Measurements from ENCODE around the gene EXD3. TPM values are rescaled to one million over a fixed set of nuclear protein-coding genes. Genes with fewer than 3 reads are reported as not detected.

The EXD3 gene
- total RNA-seq, 1 donor from 2014 or later, result 8.4 TPM

- no peaks in the 10 kb centered on the region for H3K27me3 ChIP-seq (ENCODE audit: control insufficient read depth in 3 of 3, insufficient read depth in 3 of 3, low read length in 3 of 3)
- H3K27ac ChIP-seq (ENCODE audit: low read depth, low read length), result no peak overlapping the region
- H3K9me3 ChIP-seq (ENCODE audit: control insufficient read depth in 3 of 3, low read length in 3 of 3), result no peaks in the 10 kb centered on the region
- peaks cover 3 to 19% (median 13%) of the 10 kb centered on the region in 3 donors for H3K36me3 ChIP-seq (ENCODE audit: control insufficient read depth in 3 of 3, insufficient read depth in 3 of 3, low read length in 3 of 3)
- H3K9ac ChIP-seq (ENCODE audit: low read depth in 1 of 3, low read length in 3 of 3), result peak overlapping the region in 2 of 3 donors; percentile 53 to 70
- H3K4me1 ChIP-seq (ENCODE audit: control insufficient read depth in 3 of 3, insufficient read depth in 3 of 3, low read length in 3 of 3), result peaks cover 6 to 32% (median 20%) of the 10 kb centered on the region in 3 donors
- peak overlapping the region; percentile 30 to 58 (median 58) for H3K4me3 ChIP-seq (ENCODE audit: low read length in 3 of 3)
Observed at GRCh38 chr9:137458194-137459151, 35.5 kb upstream of the EXD3 start.

- H3K27ac ChIP-seq (ENCODE audit: low read depth, low read length), result no peak overlapping the region
- no peaks in the 10 kb centered on the region for H3K27me3 ChIP-seq (ENCODE audit: control insufficient read depth in 3 of 3, insufficient read depth in 3 of 3, low read length in 3 of 3)
- no peaks in the 10 kb centered on the region for H3K9me3 ChIP-seq (ENCODE audit: control insufficient read depth in 3 of 3, low read length in 3 of 3)
- H3K4me3 ChIP-seq (ENCODE audit: low read length in 3 of 3), result no peak overlapping the region
- H3K36me3 ChIP-seq (ENCODE audit: control insufficient read depth in 3 of 3, insufficient read depth in 3 of 3, low read length in 3 of 3), result peaks cover 2 to 14% (median 11%) of the 10 kb centered on the region in 3 donors
- H3K4me1 ChIP-seq (ENCODE audit: control insufficient read depth in 3 of 3, insufficient read depth in 3 of 3, low read length in 3 of 3), result peaks cover 6 to 32% (median 20%) of the 10 kb centered on the region in 3 donors
- peak overlapping the region in 1 of 3 donors; percentile 70 for H3K9ac ChIP-seq (ENCODE audit: low read depth in 1 of 3, low read length in 3 of 3)
Observed at GRCh38 chr9:137457406-137458193, 34.6 kb upstream of the EXD3 start.

GRCh38 chr9:137456864-137457405 is 34.0 kb upstream of the EXD3 start:
- H3K4me1 ChIP-seq (ENCODE audit: control insufficient read depth in 3 of 3, insufficient read depth in 3 of 3, low read length in 3 of 3), result peaks cover 6 to 32% (median 20%) of the 10 kb centered on the region in 3 donors
- H3K9ac ChIP-seq (ENCODE audit: low read depth in 1 of 3, low read length in 3 of 3), result no peak overlapping the region
- no peak overlapping the region for H3K27ac ChIP-seq (ENCODE audit: low read depth, low read length)

GRCh38 chr9:137456061-137456863 is 33.3 kb upstream of the EXD3 start:
- Histone ChIP-seq H3K9me3 (ENCODE audit: control insufficient read depth in 3 of 3, low read length in 3 of 3) (no peaks in the 10 kb centered on the region), H3K4me3 (ENCODE audit: low read length in 3 of 3) (no peak overlapping the region), H3K4me1 (ENCODE audit: control insufficient read depth in 3 of 3, insufficient read depth in 3 of 3, low read length in 3 of 3) (peaks cover 6 to 32% (median 20%) of the 10 kb centered on the region in 3 donors), H3K27me3 (ENCODE audit: control insufficient read depth in 3 of 3, insufficient read depth in 3 of 3, low read length in 3 of 3) (no peaks in the 10 kb centered on the region), H3K9ac (ENCODE audit: low read depth in 1 of 3, low read length in 3 of 3) (no peak overlapping the region), H3K36me3 (ENCODE audit: control insufficient read depth in 3 of 3, insufficient read depth in 3 of 3, low read length in 3 of 3) (peaks cover 2 to 14% (median 11%) of the 10 kb centered on the region in 3 donors), H3K27ac (ENCODE audit: low read depth, low read length) (no peak overlapping the region)

More at GRCh38 chr9:137456864-137457405, 34.0 kb upstream of the EXD3 start:
- Histone ChIP-seq H3K27me3 (ENCODE audit: control insufficient read depth in 3 of 3, insufficient read depth in 3 of 3, low read length in 3 of 3) (no peaks in the 10 kb centered on the region), H3K4me3 (ENCODE audit: low read length in 3 of 3) (no peak overlapping the region), H3K9me3 (ENCODE audit: control insufficient read depth in 3 of 3, low read length in 3 of 3) (no peaks in the 10 kb centered on the region), H3K36me3 (ENCODE audit: control insufficient read depth in 3 of 3, insufficient read depth in 3 of 3, low read length in 3 of 3) (peaks cover 2 to 14% (median 11%) of the 10 kb centered on the region in 3 donors)

GRCh38 chr9:137455359-137455991 is 32.5 kb upstream of the EXD3 start:
- no peak overlapping the region for H3K4me3 ChIP-seq (ENCODE audit: low read length in 3 of 3)
- H3K27ac ChIP-seq (ENCODE audit: low read depth, low read length), result no peak overlapping the region
- no peaks in the 10 kb centered on the region for H3K9me3 ChIP-seq (ENCODE audit: control insufficient read depth in 3 of 3, low read length in 3 of 3)
- peaks cover 2 to 8% (median 7%) of the 10 kb centered on the region in 3 donors for H3K36me3 ChIP-seq (ENCODE audit: control insufficient read depth in 3 of 3, insufficient read depth in 3 of 3, low read length in 3 of 3)
- no peak overlapping the region for H3K9ac ChIP-seq (ENCODE audit: low read depth in 1 of 3, low read length in 3 of 3)
- no peaks in the 10 kb centered on the region for H3K27me3 ChIP-seq (ENCODE audit: control insufficient read depth in 3 of 3, insufficient read depth in 3 of 3, low read length in 3 of 3)
- peaks cover 6 to 32% (median 20%) of the 10 kb centered on the region in 3 donors for H3K4me1 ChIP-seq (ENCODE audit: control insufficient read depth in 3 of 3, insufficient read depth in 3 of 3, low read length in 3 of 3)

- peaks cover 2 to 6% (median 4%) of the 10 kb centered on the region in 3 donors for H3K36me3 ChIP-seq (ENCODE audit: control insufficient read depth in 3 of 3, insufficient read depth in 3 of 3, low read length in 3 of 3)
- H3K4me3 ChIP-seq (ENCODE audit: low read length in 3 of 3), result peak overlapping the region; percentile 29 to 59 (median 36)
- H3K9ac ChIP-seq (ENCODE audit: low read depth in 1 of 3, low read length in 3 of 3), result peak overlapping the region in 2 of 3 donors; percentile 3 to 33
- H3K27ac ChIP-seq (ENCODE audit: low read depth, low read length), result no peak overlapping the region
- H3K9me3 ChIP-seq (ENCODE audit: control insufficient read depth in 3 of 3, low read length in 3 of 3), result no peaks in the 10 kb centered on the region
- H3K27me3 ChIP-seq (ENCODE audit: control insufficient read depth in 3 of 3, insufficient read depth in 3 of 3, low read length in 3 of 3), result no peaks in the 10 kb centered on the region
- H3K4me1 ChIP-seq (ENCODE audit: control insufficient read depth in 3 of 3, insufficient read depth in 3 of 3, low read length in 3 of 3), result peaks cover 4 to 26% (median 19%) of the 10 kb centered on the region in 3 donors
Observed at GRCh38 chr9:137454597-137455358, 31.8 kb upstream of the EXD3 start.

GRCh38 chr9:137454145-137454596 is 31.2 kb upstream of the EXD3 start:
- Histone ChIP-seq H3K4me1 (ENCODE audit: control insufficient read depth in 3 of 3, insufficient read depth in 3 of 3, low read length in 3 of 3) (peaks cover 0 to 21% (median 15%) of the 10 kb centered on the region in 3 donors), H3K36me3 (ENCODE audit: control insufficient read depth in 3 of 3, insufficient read depth in 3 of 3, low read length in 3 of 3) (peaks cover 2 to 7% (median 4%) of the 10 kb centered on the region in 3 donors), H3K27me3 (ENCODE audit: control insufficient read depth in 3 of 3, insufficient read depth in 3 of 3, low read length in 3 of 3) (no peaks in the 10 kb centered on the region), H3K27ac (ENCODE audit: low read depth, low read length) (no peak overlapping the region), H3K9ac (ENCODE audit: low read depth in 1 of 3, low read length in 3 of 3) (peak overlapping the region in 2 of 3 donors; percentile 3 to 33), H3K9me3 (ENCODE audit: control insufficient read depth in 3 of 3, low read length in 3 of 3) (no peaks in the 10 kb centered on the region), H3K4me3 (ENCODE audit: low read length in 3 of 3) (peak overlapping the region; percentile 29 to 59 (median 36))

- H3K9me3 ChIP-seq (ENCODE audit: control insufficient read depth in 3 of 3, low read length in 3 of 3), result no peaks in the 10 kb centered on the region
- H3K9ac ChIP-seq (ENCODE audit: low read depth in 1 of 3, low read length in 3 of 3), result no peak overlapping the region
- no peak overlapping the region for H3K27ac ChIP-seq (ENCODE audit: low read depth, low read length)
- peaks cover 0 to 20% (median 15%) of the 10 kb centered on the region in 3 donors for H3K4me1 ChIP-seq (ENCODE audit: control insufficient read depth in 3 of 3, insufficient read depth in 3 of 3, low read length in 3 of 3)
- H3K36me3 ChIP-seq (ENCODE audit: control insufficient read depth in 3 of 3, insufficient read depth in 3 of 3, low read length in 3 of 3), result peaks cover 2 to 9% (median 4%) of the 10 kb centered on the region in 3 donors
- H3K4me3 ChIP-seq (ENCODE audit: low read length in 3 of 3), result no peak overlapping the region
- H3K27me3 ChIP-seq (ENCODE audit: control insufficient read depth in 3 of 3, insufficient read depth in 3 of 3, low read length in 3 of 3), result no peaks in the 10 kb centered on the region
Observed at GRCh38 chr9:137453643-137454081, 30.7 kb upstream of the EXD3 start.

Measured in skeletal muscle tissue (tissue), 4 donors.